ENCODE measurements around the gene NFKBIE. TPM values are rescaled to one million over a fixed set of nuclear protein-coding genes. Genes with fewer than 3 reads are reported as not detected.

The NFKBIE gene
- total RNA-seq, 1 experiment from 2014 or later, result 6.0 TPM

DNA sequence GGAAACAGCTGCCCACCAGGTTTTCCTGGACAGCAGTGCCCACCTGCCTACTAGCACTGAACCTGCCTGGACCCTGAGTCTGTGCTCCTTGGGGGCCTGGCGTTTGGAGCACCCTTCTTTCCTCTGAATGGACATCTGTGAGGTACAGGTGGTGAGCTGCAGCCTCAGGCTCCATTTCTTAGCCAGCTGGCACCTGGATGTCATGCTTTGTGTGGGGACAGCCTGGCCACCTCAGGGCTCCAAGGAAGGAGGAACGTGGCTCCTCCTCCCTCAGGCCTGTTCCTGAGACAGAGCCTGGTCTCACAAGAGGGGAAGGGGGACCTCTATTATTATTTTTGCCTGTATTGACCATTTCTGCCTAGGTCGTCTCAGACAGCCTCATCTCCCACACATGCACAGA, 13.0 kb upstream of the NFKBIE start:
- TF ChIP-seq, protein P1, sequence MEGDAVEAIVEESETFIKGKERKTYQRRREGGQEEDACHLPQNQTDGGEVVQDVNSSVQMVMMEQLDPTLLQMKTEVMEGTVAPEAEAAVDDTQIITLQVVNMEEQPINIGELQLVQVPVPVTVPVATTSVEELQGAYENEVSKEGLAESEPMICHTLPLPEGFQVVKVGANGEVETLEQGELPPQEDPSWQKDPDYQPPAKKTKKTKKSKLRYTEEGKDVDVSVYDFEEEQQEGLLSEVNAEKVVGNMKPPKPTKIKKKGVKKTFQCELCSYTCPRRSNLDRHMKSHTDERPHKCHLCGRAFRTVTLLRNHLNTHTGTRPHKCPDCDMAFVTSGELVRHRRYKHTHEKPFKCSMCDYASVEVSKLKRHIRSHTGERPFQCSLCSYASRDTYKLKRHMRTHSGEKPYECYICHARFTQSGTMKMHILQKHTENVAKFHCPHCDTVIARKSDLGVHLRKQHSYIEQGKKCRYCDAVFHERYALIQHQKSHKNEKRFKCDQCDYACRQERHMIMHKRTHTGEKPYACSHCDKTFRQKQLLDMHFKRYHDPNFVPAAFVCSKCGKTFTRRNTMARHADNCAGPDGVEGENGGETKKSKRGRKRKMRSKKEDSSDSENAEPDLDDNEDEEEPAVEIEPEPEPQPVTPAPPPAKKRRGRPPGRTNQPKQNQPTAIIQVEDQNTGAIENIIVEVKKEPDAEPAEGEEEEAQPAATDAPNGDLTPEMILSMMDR (IDR thresholded peaks at IDR 0.05; ENCODE audit: unreplicated experiment), result no peak
- BruUV-seq (replicated peaks), result no TSS peak
- Mint-ChIP-seq H3K4me1 (ENCODE audit: insufficient read depth, unreplicated experiment) (no peaks in the 10 kb centered on the region), H3K27me3 (ENCODE audit: insufficient read depth, unreplicated experiment) (peaks cover 44% of the 10 kb centered on the region), H3K27ac (ENCODE audit: low read depth, unreplicated experiment) (no peak overlapping the region), H3K9me3 (ENCODE audit: unreplicated experiment) (no peaks in the 10 kb centered on the region), H3K36me3 (ENCODE audit: insufficient read depth, unreplicated experiment) (no peaks in the 10 kb centered on the region), H3K4me3 (ENCODE audit: unreplicated experiment) (no peak overlapping the region)
- intact Hi-C loops (cut with micrococcal nuclease), result no loop called here
- no peak for DNase-seq (ENCODE audit: unreplicated experiment)
- ChIA-PET CTCF (interaction anchor here (0.6 to 2.0 kb wide), 4 partner anchors 10 to 507 kb away, joined by 3 to 9 read pairs (median 4); no protein-coding TSS in a partner anchor), POLR2A (interaction anchor here (1.6 kb wide), 1 partner anchor 17 kb away, joined by 4 read pairs; no protein-coding TSS in a partner anchor)

DNA sequence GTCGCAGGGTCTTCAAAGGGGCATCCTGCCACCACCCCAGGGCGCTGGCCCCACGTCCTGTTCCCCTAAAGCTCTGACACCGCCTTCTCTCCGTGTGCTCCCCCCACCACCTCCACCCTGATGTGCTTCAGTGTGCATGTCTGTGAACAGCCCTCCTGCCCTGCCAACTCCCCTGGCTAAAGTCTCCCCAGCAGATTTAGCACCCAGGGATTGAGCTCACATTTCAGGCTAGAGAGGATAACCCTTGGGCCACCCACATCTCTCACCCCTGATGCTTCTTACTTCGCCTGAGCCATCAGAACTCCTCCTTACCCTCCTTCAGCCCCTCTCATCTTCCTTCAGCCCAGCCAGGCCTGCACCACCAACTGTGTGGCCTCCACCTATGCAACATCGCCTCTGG, 12.4 kb upstream of the NFKBIE start:
- no peak for DNase-seq (ENCODE audit: unreplicated experiment)
- H3K9me3 Mint-ChIP-seq (ENCODE audit: unreplicated experiment), result no peaks in the 10 kb centered on the region
- no peak overlapping the region for H3K4me3 Mint-ChIP-seq (ENCODE audit: unreplicated experiment)
- POLR2A ChIA-PET, result interaction anchor here (1.6 kb wide), 1 partner anchor 18 kb away, joined by 4 read pairs; no protein-coding TSS in a partner anchor
- intact Hi-C loops (cut with micrococcal nuclease), result no loop called here
- CTCF ChIA-PET, result interaction anchor here (0.8 to 2.0 kb wide), 4 partner anchors 10 to 125 kb away, joined by 3 to 9 read pairs (median 4); partner anchors contain the start of gene AARS2
- no peak overlapping the region for H3K27ac Mint-ChIP-seq (ENCODE audit: low read depth, unreplicated experiment)
- H3K27me3 Mint-ChIP-seq (ENCODE audit: insufficient read depth, unreplicated experiment), result peaks cover 44% of the 10 kb centered on the region
- TF ChIP-seq, protein P1 (IDR thresholded peaks at IDR 0.05; ENCODE audit: unreplicated experiment), result no peak
- H3K36me3 Mint-ChIP-seq (ENCODE audit: insufficient read depth, unreplicated experiment), result no peaks in the 10 kb centered on the region
- H3K4me1 Mint-ChIP-seq (ENCODE audit: insufficient read depth, unreplicated experiment), result no peaks in the 10 kb centered on the region
- BruUV-seq (replicated peaks), result no TSS peak

DNA sequence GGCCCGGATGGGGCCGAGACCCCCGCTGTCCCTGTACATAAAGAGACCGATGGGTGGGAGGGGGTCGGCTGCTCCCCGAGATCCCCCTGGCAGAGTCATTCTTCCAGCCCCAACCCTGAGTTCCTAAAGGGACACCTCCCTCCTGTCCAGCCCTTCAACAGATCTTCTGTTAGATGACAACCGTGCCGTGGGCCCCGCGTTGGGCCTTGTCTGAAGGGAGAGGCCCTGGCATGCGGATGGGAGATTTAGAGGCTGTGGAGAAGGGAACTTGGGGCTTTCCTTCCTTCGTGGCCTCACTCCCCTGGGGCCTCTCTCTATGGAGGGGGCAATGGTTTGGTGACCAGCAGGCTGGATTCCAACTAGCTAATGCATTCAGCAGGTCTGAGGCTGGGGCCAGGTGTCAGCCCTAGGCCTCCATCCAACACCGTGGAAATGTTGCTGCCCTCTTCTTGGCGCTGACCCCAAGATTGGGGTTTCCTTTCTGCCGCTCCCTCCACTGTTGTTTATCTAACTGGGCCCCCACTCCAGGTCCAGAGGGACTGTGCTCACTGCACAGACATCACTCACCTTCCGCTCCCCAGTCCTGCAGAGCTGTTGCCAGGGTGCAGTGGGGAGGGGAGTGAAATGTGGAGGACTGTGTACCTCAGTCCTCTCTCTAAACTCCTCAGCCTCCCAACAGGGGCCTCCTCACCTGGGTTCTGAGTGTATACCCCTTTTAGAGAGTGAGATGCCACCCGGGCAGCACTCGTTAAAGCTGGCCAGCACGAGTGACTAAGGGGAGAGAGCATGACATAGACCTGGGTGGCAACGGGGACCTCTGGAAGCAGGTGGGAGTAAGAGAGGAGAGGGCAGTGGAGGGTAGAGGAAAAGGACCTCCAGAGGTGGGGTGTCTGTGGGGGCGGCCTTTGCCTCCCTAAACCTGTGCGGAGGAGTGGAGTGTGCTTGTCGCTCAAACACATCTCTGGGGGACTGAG, 11.6 kb upstream of the NFKBIE start:
- H3K4me3 Mint-ChIP-seq (ENCODE audit: unreplicated experiment), result no peak overlapping the region
- intact Hi-C loops (cut with micrococcal nuclease), result no loop called here
- H3K9me3 Mint-ChIP-seq (ENCODE audit: unreplicated experiment), result no peaks in the 10 kb centered on the region
- TF ChIP-seq, protein P1 (IDR thresholded peaks at IDR 0.05; ENCODE audit: unreplicated experiment), result no peak
- no peaks in the 10 kb centered on the region for H3K36me3 Mint-ChIP-seq (ENCODE audit: insufficient read depth, unreplicated experiment)
- no peaks in the 10 kb centered on the region for H3K4me1 Mint-ChIP-seq (ENCODE audit: insufficient read depth, unreplicated experiment)
- peaks cover 51% of the 10 kb centered on the region for H3K27me3 Mint-ChIP-seq (ENCODE audit: insufficient read depth, unreplicated experiment)
- ChIA-PET POLR2A (no interaction called here), CTCF (interaction anchor here (0.8 to 2.0 kb wide), 3 partner anchors 9 to 124 kb away, joined by 3 to 9 read pairs (median 4); partner anchors contain the start of gene AARS2)
- no TSS peak for BruUV-seq (replicated peaks)
- no peak for DNase-seq (ENCODE audit: unreplicated experiment)
- H3K27ac Mint-ChIP-seq (ENCODE audit: low read depth, unreplicated experiment), result no peak overlapping the region
